Measurements from ENCODE around the gene OCA2. TPM values are rescaled to one million over a fixed set of nuclear protein-coding genes. Genes with fewer than 3 reads are reported as not detected.

The OCA2 gene
- total RNA-seq, 3 donors from 2014 or later (not counting 1 experiment from before 2014, with no cell fraction given), result 0.35 to 1.5 (median 0.56) TPM

- Histone ChIP-seq H3K4me1 (ENCODE audit: control insufficient read depth, insufficient read depth, low read length) (peaks cover 39% of the 10 kb centered on the region), H3K27ac (ENCODE audit: low read length) (peak overlapping the region; percentile 40), H3K36me3 (ENCODE audit: control insufficient read depth, insufficient read depth, low read length) (no peaks in the 10 kb centered on the region), H3K9me3 (ENCODE audit: control insufficient read depth, insufficient read depth, low read length) (peaks cover 5% of the 10 kb centered on the region), H3K4me3 (ENCODE audit: low read length) (peak overlapping the region; percentile 62), H3K27me3 (ENCODE audit: control insufficient read depth, insufficient read depth, low read length) (peaks cover 38% of the 10 kb centered on the region)
- no peak for TF ChIP-seq CTCF (IDR thresholded peaks at IDR 0.05)
- intact Hi-C loops (cut with micrococcal nuclease), result no loop called here
- H3K9me3 Mint-ChIP-seq, result peaks cover 0 to 5% of the 10 kb centered on the region in 2 donors
- peaks cover 23 to 42% of the 10 kb centered on the region in 2 donors for H3K4me1 Mint-ChIP-seq
- H3K27ac Mint-ChIP-seq, result peak overlapping the region; percentile 54 to 59
- WGBS (ENCODE audit: insufficient coverage), result 2% methylated on average over 76 of the region's 76 CpGs
- peak overlapping the region; percentile 88 for H3K4me3 Mint-ChIP-seq
- DNase-seq (peak in 1 of 2 donors; percentile 40), ATAC-seq (peak; percentile 16 to 35 (median 27))
- peaks cover 51 to 61% of the 10 kb centered on the region in 2 donors for H3K27me3 Mint-ChIP-seq (ENCODE audit: low read depth in 2 of 2)
- peaks cover 16% of the 10 kb centered on the region for H3K36me3 Mint-ChIP-seq
These were observed 4.2 kb downstream of the OCA2 start for GRCh38 chr15:28094732-28095521.

- Mint-ChIP-seq H3K4me1 (peaks cover 18 to 37% of the 10 kb centered on the region in 2 donors), H3K27me3 (ENCODE audit: low read depth in 2 of 2) (peaks cover 51 to 64% of the 10 kb centered on the region in 2 donors), H3K9me3 (peaks cover 0 to 5% of the 10 kb centered on the region in 2 donors), H3K36me3 (peaks cover 16% of the 10 kb centered on the region), H3K4me3 (peak overlapping the region; percentile 43), H3K27ac (peak overlapping the region in 1 of 2 donors; percentile 27)
- peaks cover 5% of the 10 kb centered on the region for H3K9me3 ChIP-seq (ENCODE audit: control insufficient read depth, insufficient read depth, low read length)
- peaks cover 31% of the 10 kb centered on the region for H3K27me3 ChIP-seq (ENCODE audit: control insufficient read depth, insufficient read depth, low read length)
- no peak for TF ChIP-seq CTCF (IDR thresholded peaks at IDR 0.05)
- peaks cover 33% of the 10 kb centered on the region for H3K4me1 ChIP-seq (ENCODE audit: control insufficient read depth, insufficient read depth, low read length)
- ATAC-seq (no peak), DNase-seq (no peak)
- H3K27ac ChIP-seq (ENCODE audit: low read length), result no peak overlapping the region
- WGBS (ENCODE audit: insufficient coverage), result 46% methylated on average over 14 of the region's 20 CpGs
- H3K4me3 ChIP-seq (ENCODE audit: low read length), result no peak overlapping the region
- H3K36me3 ChIP-seq (ENCODE audit: control insufficient read depth, insufficient read depth, low read length), result no peaks in the 10 kb centered on the region
- intact Hi-C loops (cut with micrococcal nuclease), result no loop called here
These were observed 5.2 kb downstream of the OCA2 start for GRCh38 chr15:28093752-28094535.

DNA sequence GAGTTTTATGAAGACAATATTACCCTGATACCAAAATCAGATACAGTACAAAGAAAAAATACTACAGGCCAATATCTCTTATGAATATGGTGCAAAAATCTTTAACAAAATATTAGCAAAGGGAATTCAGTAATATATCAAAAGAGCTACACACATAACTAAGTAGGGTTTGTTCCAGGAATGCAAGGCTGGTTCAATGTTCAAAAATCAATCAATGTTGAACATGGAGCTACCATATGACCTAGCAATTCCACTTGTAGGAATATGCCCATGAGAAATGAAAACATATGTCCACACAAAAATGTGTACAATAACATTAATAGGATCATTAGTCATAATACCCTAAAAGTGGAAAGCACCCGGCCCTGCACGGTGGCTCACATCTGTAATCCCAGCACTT, 7.8 kb downstream of the OCA2 start:
- no peak for DNase-seq
- H3K4me1 ChIP-seq (ENCODE audit: control insufficient read depth, insufficient read depth, low read length), result peaks cover 21% of the 10 kb centered on the region
- no peak for TF ChIP-seq CTCF (IDR thresholded peaks at IDR 0.05)
- 97% methylated on average over 2 of the region's 2 CpGs for WGBS (ENCODE audit: insufficient coverage)
- H3K9me3 ChIP-seq (ENCODE audit: control insufficient read depth, insufficient read depth, low read length), result peaks cover 5% of the 10 kb centered on the region
- intact Hi-C loops (cut with micrococcal nuclease), result no loop called here
- no peaks in the 10 kb centered on the region for H3K36me3 ChIP-seq (ENCODE audit: control insufficient read depth, insufficient read depth, low read length)
- no peak overlapping the region for H3K27ac ChIP-seq (ENCODE audit: low read length)
- Mint-ChIP-seq H3K4me3 (no peak overlapping the region), H3K36me3 (peaks cover 16% of the 10 kb centered on the region), H3K27ac (no peak overlapping the region), H3K4me1 (peaks cover 12 to 24% of the 10 kb centered on the region in 2 donors), H3K9me3 (peaks cover 0 to 5% of the 10 kb centered on the region in 2 donors), H3K27me3 (ENCODE audit: low read depth in 2 of 2) (peaks cover 42 to 59% of the 10 kb centered on the region in 2 donors)
- no peak for ATAC-seq
- peaks cover 21% of the 10 kb centered on the region for H3K27me3 ChIP-seq (ENCODE audit: control insufficient read depth, insufficient read depth, low read length)
- H3K4me3 ChIP-seq (ENCODE audit: low read length), result no peak overlapping the region
